ENCODE results near the gene UPK3BL1.
"Not testable (repeated sequence)": the region's sequence is repeated elsewhere in the genome, so short reads cannot be mapped to it uniquely, and the experiment has no call there.

GRCh38 chr7:102649924-102650323 is 7.3 kb upstream of the UPK3BL1 start, which contains the start of gene SPDYE2B:
- not testable (repeated sequence) for TF ChIP-seq CTCF (IDR thresholded peaks at IDR 0.05); POLR2A (IDR thresholded peaks at IDR 0.05; ENCODE audit: low read length); KDM5A (IDR thresholded peaks at IDR 0.05); RFX5 (IDR thresholded peaks at IDR 0.05); PBX3 (IDR thresholded peaks at IDR 0.05); SREBF2 (IDR thresholded peaks at IDR 0.05); JUN (IDR thresholded peaks at IDR 0.05); NR3C1 (IDR thresholded peaks at IDR 0.05); TFCP2L1 (CRISPR knock-in tag; IDR thresholded peaks at IDR 0.05); ESRRA (IDR thresholded peaks at IDR 0.05; ENCODE audit: borderline replicate concordance, low read length)

Data from A549 (cell line).